GM15510 (cell line): ENCODE results near the gene AFF3.

Experiments used
- POLR2A ChIP-seq: IDR thresholded peaks from 3 replicates; pipeline ENCODE4 v1.6.1; 2011; ENCODE audit warnings: borderline replicate concordance; ENCODE audit not compliant: insufficient read length; ENCODE audit errors: extremely low read depth

Gene AFF3

GRCh38 chr2:99974275-99974674 lies 168.1 kb downstream of the AFF3 start:
- TF ChIP-seq POLR2A = no peak

GRCh38 chr2:99971326-99971900 lies 171.0 kb downstream of the AFF3 start:
- no peak for TF ChIP-seq POLR2A

- no peak for TF ChIP-seq POLR2A
Observed at GRCh38 chr2:99970292-99970868, 172.0 kb downstream of the AFF3 start.

- TF ChIP-seq POLR2A = no peak
Observed at GRCh38 chr2:99961196-99961913, 181.0 kb downstream of the AFF3 start.

GRCh38 chr2:99960790-99961189 lies 181.6 kb downstream of the AFF3 start:
- no peak for TF ChIP-seq POLR2A

GRCh38 chr2:99960291-99960690 lies 182.1 kb downstream of the AFF3 start:
- TF ChIP-seq POLR2A = no peak

GRCh38 chr2:99959261-99960014 lies 183.0 kb downstream of the AFF3 start:
- no peak for TF ChIP-seq POLR2A

GRCh38 chr2:99957332-99958133 lies 184.9 kb downstream of the AFF3 start:
- TF ChIP-seq POLR2A = no peak

GRCh38 chr2:99956232-99957030 lies 186.0 kb downstream of the AFF3 start:
- no peak for TF ChIP-seq POLR2A

GRCh38 chr2:99953750-99954149 lies 188.6 kb downstream of the AFF3 start:
- no peak for TF ChIP-seq POLR2A

GRCh38 chr2:99949963-99950362 lies 192.4 kb downstream of the AFF3 start:
- no peak for TF ChIP-seq POLR2A

- TF ChIP-seq POLR2A = no peak
Observed at GRCh38 chr2:99949530-99949929, 192.9 kb downstream of the AFF3 start.

- no peak for TF ChIP-seq POLR2A
Observed at GRCh38 chr2:99948010-99948409, 194.4 kb downstream of the AFF3 start.

GRCh38 chr2:99944019-99944418 lies 198.4 kb downstream of the AFF3 start:
- TF ChIP-seq POLR2A = no peak
